Head of caudate nucleus (tissue), 42 donors: ENCODE data around the gene ARRDC1.
A peak's percentile ranks its signal among the peaks of the same experiment; 100 is the strongest.
"Not testable (repeated sequence)": the region's sequence is repeated elsewhere in the genome, so short reads cannot be mapped to it uniquely, and the experiment has no call there.

Source experiments
- DNase-seq, 42 donors: peaks; one replicate each; pipeline versions ENCODE4 v3.0.0 to v3.0.0-alpha.2; 2020 to 2021; ENCODE audit warnings: mixed read lengths in 7 of 42
- intact Hi-C: fragments of 100-400 bp; cut with DNase I; formaldehyde crosslinking; loops from one replicate; pipeline ENCODE4 v1.15.0; 2022

ARRDC1 gene

GRCh38 chr9:137582286-137582860 lies 23.1 kb upstream of the ARRDC1 start:
- DNase-seq = peak in 4 of 42 donors; percentile 20 to 46 (median 27)
- intact Hi-C loops = no loop called here

DNA sequence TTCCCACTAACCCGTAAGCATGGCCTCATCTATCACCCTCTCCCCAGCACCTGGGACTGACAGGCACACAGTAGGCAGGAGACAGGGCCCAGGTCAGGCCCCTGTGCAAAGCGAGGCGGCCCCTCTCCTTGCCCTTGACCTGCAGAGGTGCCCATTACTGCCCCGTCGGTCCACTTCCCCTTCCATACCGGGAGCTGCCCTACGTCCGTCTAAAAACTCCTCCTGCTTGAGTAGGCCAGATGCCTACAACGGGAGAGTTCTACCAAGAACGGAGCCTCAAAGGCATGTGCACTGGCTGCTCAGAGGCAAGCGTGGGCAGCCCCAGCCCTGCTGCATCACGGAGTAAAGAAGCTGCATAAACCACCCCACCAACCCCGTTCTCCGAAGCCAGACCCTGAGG lies 22.1 kb upstream of the ARRDC1 start:
- intact Hi-C loops = no loop called here
- no peak for DNase-seq

GRCh38 chr9:137583957-137584356 lies 21.5 kb upstream of the ARRDC1 start:
- intact Hi-C loops = no loop called here
- DNase-seq = no peak

DNA sequence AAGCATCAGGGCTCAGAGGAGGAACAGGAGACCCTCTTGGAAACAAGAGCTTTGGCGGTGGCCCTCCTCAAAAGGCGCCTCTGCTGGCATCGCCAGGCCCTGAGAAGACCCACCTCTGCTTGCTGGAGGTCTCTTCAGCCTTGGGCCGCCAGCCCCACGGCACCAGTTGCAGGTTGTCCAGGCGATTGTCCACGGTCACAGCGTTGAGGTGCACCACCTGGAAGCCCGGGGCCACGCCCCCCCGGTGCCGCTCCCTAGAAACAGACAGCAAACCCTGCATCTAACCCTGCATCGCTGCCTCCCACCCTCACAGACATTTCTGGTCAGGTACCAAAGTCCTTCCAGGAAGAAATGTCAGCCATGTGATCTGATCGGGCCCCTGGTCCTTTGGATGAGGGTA lies 18.6 kb upstream of the ARRDC1 start:
- intact Hi-C loops = no loop called here
- DNase-seq = no peak

GRCh38 chr9:137588311-137588710 lies 17.2 kb upstream of the ARRDC1 start:
- intact Hi-C loops = no loop called here
- no peak for DNase-seq

GRCh38 chr9:137588891-137589290 lies 16.6 kb upstream of the ARRDC1 start:
- no peak for DNase-seq

DNA sequence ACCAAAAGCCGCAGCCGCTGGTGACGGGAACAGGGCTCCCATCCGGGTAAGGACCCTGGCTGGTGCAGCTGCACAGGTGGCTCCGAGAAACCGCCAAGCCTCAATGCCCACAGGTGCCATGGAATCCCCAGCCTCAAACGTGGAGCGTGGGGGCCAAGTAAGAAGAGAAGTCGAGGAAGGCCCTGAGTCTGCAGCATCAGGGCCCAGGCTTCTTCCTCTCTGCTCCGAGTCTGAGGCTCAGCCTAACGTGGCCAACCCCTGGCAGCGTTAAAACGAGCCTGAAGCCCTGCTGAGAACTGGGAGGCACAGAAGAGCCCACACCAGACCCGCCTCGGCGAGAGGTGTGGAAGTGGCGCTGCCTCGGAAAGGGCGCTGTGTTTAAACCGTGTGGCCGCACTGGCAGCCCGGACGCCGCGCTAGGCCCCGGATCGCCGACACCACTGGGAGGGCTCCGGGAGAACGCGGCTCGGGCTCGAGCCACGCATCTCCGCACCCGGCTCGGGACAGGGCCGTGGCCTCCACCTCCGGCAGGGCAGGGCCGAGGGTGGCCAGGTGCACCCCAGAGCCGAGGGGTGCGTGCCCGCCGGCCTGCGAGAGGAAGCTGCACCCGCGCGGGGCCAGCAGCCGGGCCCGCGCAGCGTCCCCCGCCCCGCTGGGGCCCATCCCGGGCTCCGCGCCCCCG lies 15.9 kb upstream of the ARRDC1 start:
- DNase-seq = no peak
- intact Hi-C loops = loop anchor here (5.0 kb wide), 1 partner anchor 37 kb away; the partner anchor contains the start of genes MRPL41 and PNPLA7

More at GRCh38 chr9:137588891-137589290, 16.6 kb upstream of the ARRDC1 start:
- intact Hi-C loops = no loop called here

- intact Hi-C loops = loop anchor here (5.0 kb wide), 1 partner anchor 38 kb away; the partner anchor contains the start of genes MRPL41 and PNPLA7
Observed at GRCh38 chr9:137590123-137590468, 15.4 kb upstream of the ARRDC1 start.

GRCh38 chr9:137590469-137591383 lies 14.8 kb upstream of the ARRDC1 start, which contains the start of gene ZMYND19:
Gene ZMYND19 (minus strand): TSS chr9:137590512. CDS start chr9:137590263, 249 bp downstream.
- intact Hi-C loops = loop anchor here (5.0 kb wide), 1 partner anchor 38 kb away; the partner anchor contains the start of genes MRPL41 and PNPLA7
- peak in 41 of 42 donors; percentile 51 to 91 (median 84) for DNase-seq

More at GRCh38 chr9:137590123-137590468, 15.4 kb upstream of the ARRDC1 start:
- DNase-seq = no peak

GRCh38 chr9:137592767-137593166 lies 12.7 kb upstream of the ARRDC1 start:
- intact Hi-C loops = loop anchor here (5.0 kb wide), 1 partner anchor 40 kb away; the partner anchor contains the start of genes MRPL41 and PNPLA7
- peak in 40 of 42 donors; percentile 49 to 93 (median 76) for DNase-seq

GRCh38 chr9:137593176-137593575 lies 12.3 kb upstream of the ARRDC1 start:
- peak in 1 of 42 donors; percentile 54 for DNase-seq
- intact Hi-C loops = loop anchor here (5.0 kb wide), 1 partner anchor 41 kb away; the partner anchor contains the start of genes MRPL41 and PNPLA7

GRCh38 chr9:137596577-137596976 lies 8.9 kb upstream of the ARRDC1 start:
- intact Hi-C loops, DNase-seq: not testable (repeated sequence)

DNA sequence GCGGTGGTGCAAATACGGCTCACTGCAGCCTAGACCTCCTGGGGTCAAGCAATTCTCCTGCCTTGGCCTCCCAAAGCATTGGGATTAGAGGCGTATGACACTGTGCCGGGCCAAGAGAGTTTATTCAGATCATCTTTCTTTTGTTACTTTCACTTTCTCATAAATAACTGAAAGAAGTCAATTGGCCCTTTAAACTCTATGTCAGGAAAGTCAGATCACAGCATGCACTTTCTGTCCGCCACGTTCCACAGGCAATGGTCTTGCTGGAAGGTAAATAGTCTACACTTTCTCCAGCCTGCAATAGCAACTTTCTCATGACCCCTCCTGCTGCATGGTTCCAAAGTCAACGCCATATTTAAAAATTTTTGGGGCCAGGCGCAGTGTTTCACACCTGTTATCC lies 6.5 kb upstream of the ARRDC1 start:
- intact Hi-C loops = no loop called here
- no peak for DNase-seq

DNA sequence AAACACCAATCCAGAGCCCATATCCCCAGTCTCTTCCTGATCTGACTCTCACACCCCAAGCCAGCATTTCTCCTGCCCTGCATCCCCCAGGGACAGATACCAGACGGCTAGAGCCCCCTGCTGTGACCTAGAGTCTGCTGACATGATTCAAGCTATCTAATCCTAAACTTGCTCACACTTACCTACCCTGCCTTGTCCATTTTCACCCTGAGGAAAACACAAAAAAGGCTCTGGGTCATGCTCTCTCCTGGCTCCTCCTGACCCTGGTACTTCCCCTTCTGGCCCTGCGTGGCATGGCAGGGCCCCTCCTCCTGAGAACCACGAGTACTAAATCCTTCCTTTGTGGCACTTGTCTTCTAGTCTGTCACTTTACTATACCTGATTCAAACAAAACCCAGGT lies 2.8 kb upstream of the ARRDC1 start:
- intact Hi-C loops = no loop called here
- no peak for DNase-seq

DNA sequence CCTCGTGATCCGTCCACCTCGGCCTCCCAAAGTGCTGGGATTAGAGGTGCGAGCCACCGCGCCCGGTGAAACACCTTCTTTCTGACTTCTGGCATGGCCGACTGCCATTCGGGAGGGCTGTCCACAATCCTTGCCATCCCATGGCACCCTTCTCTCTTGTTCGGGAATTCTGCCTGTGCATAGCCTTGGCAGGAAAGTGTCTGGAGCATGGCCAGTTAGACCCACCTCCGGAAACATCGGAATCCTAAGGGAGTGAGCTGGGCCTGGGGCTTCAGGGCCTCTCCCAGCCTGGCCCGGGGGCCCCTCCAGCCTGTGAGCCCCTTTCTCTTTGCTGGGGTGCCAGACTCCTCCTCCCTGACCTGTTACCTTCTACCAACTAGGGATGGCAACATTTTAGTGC lies 1.6 kb upstream of the ARRDC1 start:
- intact Hi-C loops = no loop called here
- DNase-seq = no peak

DNA sequence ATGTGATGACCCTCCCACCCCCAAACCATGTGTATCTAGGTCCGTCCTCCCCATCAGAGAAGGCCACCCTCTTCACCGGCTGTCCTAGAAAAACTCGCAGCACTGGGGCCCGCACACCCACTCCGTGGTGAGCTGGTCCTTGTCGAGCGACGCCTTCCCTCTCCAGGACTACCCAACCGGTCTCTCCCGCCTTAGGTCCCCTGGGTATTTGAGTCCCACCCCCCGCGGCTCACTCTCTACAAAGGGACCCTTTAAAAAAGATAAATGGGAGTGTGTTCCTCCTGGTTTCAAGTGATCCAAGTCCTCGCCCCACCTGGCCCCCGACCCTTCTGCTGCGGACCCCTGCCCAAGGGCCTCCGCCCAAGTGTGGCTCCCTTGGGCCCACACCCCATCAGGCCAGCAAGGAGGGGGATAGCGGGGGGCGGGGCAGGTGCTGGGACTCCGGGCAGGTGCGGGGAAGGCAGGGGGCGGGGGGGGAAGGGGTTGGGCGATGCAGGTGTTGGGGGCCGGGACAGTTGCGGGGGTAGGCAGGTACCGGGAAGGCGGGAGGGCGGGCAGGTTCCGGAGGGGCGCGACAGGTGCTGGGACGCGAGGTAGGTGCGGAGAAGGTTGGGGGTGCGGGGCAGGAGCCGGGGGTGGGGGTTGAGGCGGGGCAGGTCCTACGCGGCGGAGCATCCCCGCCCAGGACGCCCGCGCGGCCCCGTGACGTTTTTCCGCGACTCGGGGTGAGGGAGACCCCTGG lies 970 bp upstream of the ARRDC1 start:
- DNase-seq = peak in 1 of 42 donors; percentile 53
- intact Hi-C loops = no loop called here

DNA sequence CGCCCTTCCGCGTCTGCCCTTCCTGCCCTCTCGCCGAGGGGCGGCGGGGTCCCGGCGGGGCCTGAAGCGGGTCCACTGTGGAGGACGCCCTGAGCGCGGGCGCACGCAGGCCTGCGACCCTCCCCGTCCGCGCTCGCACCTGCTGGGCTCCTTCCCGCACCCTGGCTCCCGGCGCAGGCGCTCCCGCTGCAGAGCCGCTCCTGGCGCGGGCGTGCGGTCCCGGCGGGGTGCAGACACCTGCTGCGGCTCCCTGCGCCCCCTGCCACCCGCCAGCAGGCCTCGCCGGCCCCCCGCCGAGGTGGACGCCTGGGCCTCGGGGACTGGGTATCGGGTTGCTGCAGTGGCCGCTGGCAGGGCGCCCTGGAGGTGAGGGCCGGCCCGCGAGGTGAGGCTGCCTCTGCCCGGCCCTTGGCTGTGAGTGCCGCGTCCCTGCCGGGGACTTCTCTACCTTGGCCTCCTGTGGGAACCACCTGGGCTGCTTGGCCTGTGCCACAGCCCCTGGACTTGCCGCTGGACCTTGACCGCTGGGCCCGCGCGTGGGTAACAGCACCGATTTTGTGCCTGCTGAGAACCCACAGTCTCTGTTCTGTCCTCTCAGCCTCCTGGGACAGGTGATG lies 627 bp downstream of the ARRDC1 start:
- peak in 17 of 42 donors; percentile 11 to 64 (median 53) for DNase-seq
- intact Hi-C loops = no loop called here

GRCh38 chr9:137606734-137607138 lies 1.2 kb downstream of the ARRDC1 start:
- intact Hi-C loops = no loop called here
- no peak for DNase-seq
